KOPT-K1 (cell line): Measurements from ENCODE around the gene TNS1.

ENCODE experiments used
- H3K27ac ChIP-seq: fragments of 200-600 bp; sonication (generic); 2 replicates; pipeline ENCODE4 v1.5.1; 2016; ENCODE audit warnings: antibody characterized with exemption, mild to moderate bottlenecking, low read depth, low read length; ENCODE audit not compliant: poor library complexity, severe bottlenecking
- H3K36me3 ChIP-seq: fragments of 200-600 bp; sonication (generic); 2 replicates; pipeline ENCODE4 v1.5.1; 2017; ENCODE audit warnings: antibody characterized with exemption, mild to moderate bottlenecking, low read length, moderate library complexity; ENCODE audit not compliant: insufficient read depth
- H3K9me3 ChIP-seq: fragments of 200-600 bp; sonication (generic); 2 replicates; pipeline ENCODE4 v1.5.1; 2017; ENCODE audit warnings: antibody characterized with exemption, low read length, mild to moderate bottlenecking; ENCODE audit not compliant: insufficient read depth, poor library complexity, severe bottlenecking

The TNS1 gene

GRCh38 chr2:217826991-217827390, 175.8 kb downstream of the TNS1 start:
- Histone ChIP-seq H3K27ac (no peak overlapping the region), H3K36me3 (no peaks in the 10 kb centered on the region), H3K9me3 (no peaks in the 10 kb centered on the region)

DNA sequence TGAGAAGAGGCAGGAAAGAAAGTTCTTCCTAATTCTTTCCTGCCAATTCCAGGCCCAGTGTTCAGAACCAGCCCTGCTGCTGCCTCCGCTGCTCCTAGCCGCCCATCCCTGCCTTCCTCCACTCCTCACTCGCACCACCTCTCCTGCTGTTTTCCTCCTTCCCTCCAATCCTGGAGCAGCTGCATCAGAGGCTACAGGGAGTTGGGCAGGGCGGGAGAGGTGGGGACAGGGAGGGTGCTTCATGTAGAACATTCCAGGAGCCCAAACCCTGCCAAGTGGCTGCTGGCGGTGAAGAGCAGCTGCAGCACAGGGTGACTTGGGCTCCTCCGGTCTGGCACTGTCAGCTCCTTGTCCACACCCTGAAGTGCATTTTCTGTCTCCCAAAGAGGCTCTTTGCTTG, 176.3 kb downstream of the TNS1 start:
- Histone ChIP-seq H3K36me3 (no peaks in the 10 kb centered on the region), H3K9me3 (no peaks in the 10 kb centered on the region), H3K27ac (no peak overlapping the region)

- H3K27ac ChIP-seq = no peak overlapping the region
- no peaks in the 10 kb centered on the region for H3K36me3 ChIP-seq
- no peaks in the 10 kb centered on the region for H3K9me3 ChIP-seq
Measured at GRCh38 chr2:217825469-217826235, 177.1 kb downstream of the TNS1 start.

- no peak overlapping the region for H3K27ac ChIP-seq
- H3K36me3 ChIP-seq = no peaks in the 10 kb centered on the region
Measured at GRCh38 chr2:217824223-217824622, 178.6 kb downstream of the TNS1 start.

DNA sequence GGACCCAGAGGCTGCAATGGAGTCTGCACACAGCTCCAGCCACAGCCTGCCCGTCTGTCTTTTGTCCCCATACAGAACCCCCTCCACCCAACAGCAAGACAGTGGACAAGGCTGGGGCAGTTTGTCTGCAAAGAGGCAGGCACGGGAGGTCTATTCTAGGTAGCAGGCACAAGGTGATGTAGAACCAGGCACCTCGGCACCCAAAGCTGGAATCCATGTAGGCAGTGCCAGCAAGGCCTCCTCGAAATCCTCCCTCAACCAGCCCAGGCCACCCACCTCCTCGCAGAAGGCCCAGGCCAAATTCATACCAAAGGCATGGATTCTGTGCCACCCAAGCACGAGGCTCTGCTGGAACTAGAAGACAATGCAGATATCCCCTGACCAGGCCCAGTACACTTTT, 179.2 kb downstream of the TNS1 start:
- Histone ChIP-seq H3K9me3 (no peaks in the 10 kb centered on the region), H3K36me3 (no peaks in the 10 kb centered on the region), H3K27ac (no peak overlapping the region)

More at GRCh38 chr2:217824223-217824622, 178.6 kb downstream of the TNS1 start:
- no peaks in the 10 kb centered on the region for H3K9me3 ChIP-seq

DNA sequence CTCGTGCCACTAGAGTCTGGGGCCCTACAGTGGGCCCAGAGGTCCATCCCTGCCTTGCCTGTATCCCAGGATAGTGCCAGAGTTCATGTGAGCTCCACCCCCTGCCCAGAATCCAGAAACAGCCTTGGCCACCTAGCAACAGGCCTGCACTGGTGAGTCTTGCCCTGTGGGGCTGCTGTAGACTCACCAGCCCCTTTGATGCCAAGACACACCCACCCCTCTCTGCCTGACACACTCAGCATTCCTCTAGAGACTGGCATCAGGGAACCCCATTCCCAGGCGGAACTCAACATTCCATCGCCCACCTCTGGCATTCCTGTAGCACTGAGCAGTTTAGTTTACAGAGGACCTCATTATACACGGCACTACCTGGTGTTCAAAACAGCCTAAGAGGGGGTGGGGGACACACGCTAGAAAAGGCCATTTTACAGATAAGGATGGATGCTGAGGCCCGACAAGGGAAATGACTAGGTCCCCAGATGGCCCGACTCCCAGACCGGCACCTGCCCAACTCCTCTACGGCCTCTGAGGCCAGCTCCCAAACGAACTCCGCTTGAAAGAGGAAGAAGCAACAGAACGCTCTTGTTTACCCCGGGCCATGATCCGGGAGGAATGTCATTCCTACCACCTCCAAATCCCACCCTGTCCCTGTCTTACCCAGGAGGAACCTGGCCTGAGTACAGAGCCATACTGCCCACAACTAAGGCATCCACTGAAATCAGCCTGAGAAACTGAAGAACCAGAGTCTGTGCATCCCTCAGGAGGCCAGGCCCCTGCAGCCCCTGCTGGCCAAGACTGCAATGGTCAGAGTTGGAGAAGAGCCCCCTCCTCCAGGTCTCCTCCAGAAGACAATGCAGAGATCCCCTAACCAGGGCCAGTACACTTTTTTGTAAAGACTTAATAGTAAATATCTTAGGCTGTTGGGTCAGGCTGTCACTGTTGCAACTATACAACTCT, 180.2 kb downstream of the TNS1 start:
- H3K9me3 ChIP-seq = no peaks in the 10 kb centered on the region
- H3K36me3 ChIP-seq = no peaks in the 10 kb centered on the region
- H3K27ac ChIP-seq = no peak overlapping the region

- H3K36me3 ChIP-seq = no peaks in the 10 kb centered on the region
Measured at GRCh38 chr2:217821536-217822147, 181.2 kb downstream of the TNS1 start.

GRCh38 chr2:217820904-217821303, 181.9 kb downstream of the TNS1 start:
- no peaks in the 10 kb centered on the region for H3K36me3 ChIP-seq
- H3K27ac ChIP-seq = no peak overlapping the region
- H3K9me3 ChIP-seq = no peaks in the 10 kb centered on the region

More at GRCh38 chr2:217821536-217822147, 181.2 kb downstream of the TNS1 start:
- H3K9me3 ChIP-seq = no peaks in the 10 kb centered on the region
- H3K27ac ChIP-seq = no peak overlapping the region

- no peaks in the 10 kb centered on the region for H3K36me3 ChIP-seq
- no peaks in the 10 kb centered on the region for H3K9me3 ChIP-seq
- no peak overlapping the region for H3K27ac ChIP-seq
Measured at GRCh38 chr2:217820091-217820819, 182.5 kb downstream of the TNS1 start.

DNA sequence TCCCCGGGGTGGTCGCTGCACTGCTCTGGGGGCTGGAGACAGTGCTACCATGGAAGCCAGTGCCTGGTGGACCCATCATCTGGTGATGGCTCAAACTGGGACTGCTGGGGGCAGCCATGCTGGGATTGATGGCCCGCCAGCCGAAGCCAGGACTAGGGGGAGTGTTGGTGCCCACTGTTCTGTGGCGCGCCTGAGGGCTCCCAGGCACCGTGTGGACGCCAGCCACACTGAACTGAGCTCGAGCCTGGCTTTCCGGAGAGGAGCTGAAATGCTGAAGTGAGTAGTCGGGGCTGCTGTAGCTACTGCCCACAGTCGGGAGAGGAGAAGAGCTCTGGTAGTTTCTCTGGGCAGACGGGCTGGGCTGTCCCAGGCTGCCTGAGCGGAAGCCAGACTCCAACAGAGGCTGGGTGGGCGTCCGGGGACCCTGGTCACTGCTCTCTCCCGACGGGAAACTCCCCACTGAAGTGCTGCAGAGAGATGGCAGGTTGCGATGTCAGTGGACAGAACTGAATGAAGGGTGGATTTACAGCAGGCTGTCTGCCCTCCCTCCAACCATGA, 184.4 kb downstream of the TNS1 start:
- Histone ChIP-seq H3K36me3 (no peaks in the 10 kb centered on the region), H3K9me3 (no peaks in the 10 kb centered on the region), H3K27ac (no peak overlapping the region)

DNA sequence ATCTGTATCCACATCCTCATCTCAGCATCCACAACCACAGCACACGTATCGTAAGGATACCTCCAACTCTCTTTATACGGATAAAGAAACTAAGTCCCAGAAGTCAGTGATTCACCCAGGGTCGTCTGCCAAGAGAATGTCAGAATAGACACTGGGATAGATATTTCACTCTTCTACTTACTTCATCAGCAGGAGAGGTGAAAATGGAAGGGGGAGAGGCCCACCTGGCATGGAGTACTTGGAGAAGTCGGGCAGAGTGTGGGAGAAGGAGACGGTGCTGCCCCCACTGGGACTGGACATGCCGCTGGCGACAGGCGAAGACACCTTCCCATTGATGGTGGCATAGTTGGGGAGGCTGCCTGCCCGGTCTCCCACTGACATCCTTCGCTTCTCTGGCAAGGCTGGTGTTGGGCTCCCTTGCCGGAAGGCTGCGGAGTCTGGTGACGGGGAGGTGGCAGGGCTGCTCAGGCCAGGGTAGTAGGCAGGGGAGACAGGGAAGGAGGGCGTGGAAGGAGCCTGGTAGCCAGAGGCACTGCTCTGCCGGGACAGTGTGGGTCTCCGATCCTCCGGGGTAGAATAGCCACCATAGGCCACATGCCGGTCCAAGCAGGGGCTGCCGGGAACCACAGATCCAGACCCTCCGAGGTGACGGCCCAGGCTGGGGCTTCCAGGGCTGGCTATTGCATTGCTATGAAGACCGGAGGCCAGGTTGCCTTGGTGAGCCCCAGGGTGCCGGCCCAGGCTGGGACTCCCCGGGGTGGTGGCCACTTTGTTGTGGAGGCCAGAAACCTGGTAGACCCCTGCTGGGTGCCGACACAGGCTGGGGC, 185.1 kb downstream of the TNS1 start:
- H3K27ac ChIP-seq = no peak overlapping the region
- H3K36me3 ChIP-seq = no peaks in the 10 kb centered on the region
- H3K9me3 ChIP-seq = no peaks in the 10 kb centered on the region

GRCh38 chr2:217816396-217816869, 186.4 kb downstream of the TNS1 start:
- no peaks in the 10 kb centered on the region for H3K36me3 ChIP-seq
- no peaks in the 10 kb centered on the region for H3K9me3 ChIP-seq
- no peak overlapping the region for H3K27ac ChIP-seq

DNA sequence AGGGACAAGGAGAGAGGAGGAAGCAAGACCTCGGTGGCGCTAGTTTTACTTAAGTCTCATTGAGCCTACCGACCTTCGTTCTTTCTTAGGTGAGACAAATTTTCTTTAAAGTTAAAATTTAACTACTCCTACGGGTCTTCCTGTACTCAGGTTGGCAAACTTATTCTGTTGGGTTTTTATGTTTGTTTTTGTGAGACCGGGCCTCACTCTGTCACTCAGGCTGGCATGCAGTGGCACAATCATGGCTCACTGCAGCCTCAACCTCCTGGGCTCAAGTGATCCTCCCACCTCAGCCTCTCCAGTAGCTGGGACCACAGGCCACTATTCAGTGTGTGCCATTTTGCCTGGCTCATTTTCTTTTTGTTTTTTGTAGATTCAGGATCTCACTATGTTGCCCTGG, 189.0 kb downstream of the TNS1 start:
- H3K36me3 ChIP-seq = no peaks in the 10 kb centered on the region
- no peak overlapping the region for H3K27ac ChIP-seq
- H3K9me3 ChIP-seq = no peaks in the 10 kb centered on the region
